HuH-7.5 (cell line): ENCODE results near the gene LTBP4.
A peak's percentile ranks its signal among the peaks of the same experiment; 100 is the strongest.
"Not testable (repeated sequence)": the region's sequence is repeated elsewhere in the genome, so short reads cannot be mapped to it uniquely, and the experiment has no call there.

Source experiments
- DNase-seq: peaks from one replicate; pipeline ENCODE4 v3.0.0; 2011; ENCODE audit warnings: low spot score

LTBP4 gene, protein sequence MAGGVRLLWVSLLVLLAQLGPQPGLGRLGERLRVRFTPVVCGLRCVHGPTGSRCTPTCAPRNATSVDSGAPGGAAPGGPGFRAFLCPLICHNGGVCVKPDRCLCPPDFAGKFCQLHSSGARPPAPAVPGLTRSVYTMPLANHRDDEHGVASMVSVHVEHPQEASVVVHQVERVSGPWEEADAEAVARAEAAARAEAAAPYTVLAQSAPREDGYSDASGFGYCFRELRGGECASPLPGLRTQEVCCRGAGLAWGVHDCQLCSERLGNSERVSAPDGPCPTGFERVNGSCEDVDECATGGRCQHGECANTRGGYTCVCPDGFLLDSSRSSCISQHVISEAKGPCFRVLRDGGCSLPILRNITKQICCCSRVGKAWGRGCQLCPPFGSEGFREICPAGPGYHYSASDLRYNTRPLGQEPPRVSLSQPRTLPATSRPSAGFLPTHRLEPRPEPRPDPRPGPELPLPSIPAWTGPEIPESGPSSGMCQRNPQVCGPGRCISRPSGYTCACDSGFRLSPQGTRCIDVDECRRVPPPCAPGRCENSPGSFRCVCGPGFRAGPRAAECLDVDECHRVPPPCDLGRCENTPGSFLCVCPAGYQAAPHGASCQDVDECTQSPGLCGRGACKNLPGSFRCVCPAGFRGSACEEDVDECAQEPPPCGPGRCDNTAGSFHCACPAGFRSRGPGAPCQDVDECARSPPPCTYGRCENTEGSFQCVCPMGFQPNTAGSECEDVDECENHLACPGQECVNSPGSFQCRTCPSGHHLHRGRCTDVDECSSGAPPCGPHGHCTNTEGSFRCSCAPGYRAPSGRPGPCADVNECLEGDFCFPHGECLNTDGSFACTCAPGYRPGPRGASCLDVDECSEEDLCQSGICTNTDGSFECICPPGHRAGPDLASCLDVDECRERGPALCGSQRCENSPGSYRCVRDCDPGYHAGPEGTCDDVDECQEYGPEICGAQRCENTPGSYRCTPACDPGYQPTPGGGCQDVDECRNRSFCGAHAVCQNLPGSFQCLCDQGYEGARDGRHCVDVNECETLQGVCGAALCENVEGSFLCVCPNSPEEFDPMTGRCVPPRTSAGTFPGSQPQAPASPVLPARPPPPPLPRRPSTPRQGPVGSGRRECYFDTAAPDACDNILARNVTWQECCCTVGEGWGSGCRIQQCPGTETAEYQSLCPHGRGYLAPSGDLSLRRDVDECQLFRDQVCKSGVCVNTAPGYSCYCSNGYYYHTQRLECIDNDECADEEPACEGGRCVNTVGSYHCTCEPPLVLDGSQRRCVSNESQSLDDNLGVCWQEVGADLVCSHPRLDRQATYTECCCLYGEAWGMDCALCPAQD (N-terminal part only)

DNA sequence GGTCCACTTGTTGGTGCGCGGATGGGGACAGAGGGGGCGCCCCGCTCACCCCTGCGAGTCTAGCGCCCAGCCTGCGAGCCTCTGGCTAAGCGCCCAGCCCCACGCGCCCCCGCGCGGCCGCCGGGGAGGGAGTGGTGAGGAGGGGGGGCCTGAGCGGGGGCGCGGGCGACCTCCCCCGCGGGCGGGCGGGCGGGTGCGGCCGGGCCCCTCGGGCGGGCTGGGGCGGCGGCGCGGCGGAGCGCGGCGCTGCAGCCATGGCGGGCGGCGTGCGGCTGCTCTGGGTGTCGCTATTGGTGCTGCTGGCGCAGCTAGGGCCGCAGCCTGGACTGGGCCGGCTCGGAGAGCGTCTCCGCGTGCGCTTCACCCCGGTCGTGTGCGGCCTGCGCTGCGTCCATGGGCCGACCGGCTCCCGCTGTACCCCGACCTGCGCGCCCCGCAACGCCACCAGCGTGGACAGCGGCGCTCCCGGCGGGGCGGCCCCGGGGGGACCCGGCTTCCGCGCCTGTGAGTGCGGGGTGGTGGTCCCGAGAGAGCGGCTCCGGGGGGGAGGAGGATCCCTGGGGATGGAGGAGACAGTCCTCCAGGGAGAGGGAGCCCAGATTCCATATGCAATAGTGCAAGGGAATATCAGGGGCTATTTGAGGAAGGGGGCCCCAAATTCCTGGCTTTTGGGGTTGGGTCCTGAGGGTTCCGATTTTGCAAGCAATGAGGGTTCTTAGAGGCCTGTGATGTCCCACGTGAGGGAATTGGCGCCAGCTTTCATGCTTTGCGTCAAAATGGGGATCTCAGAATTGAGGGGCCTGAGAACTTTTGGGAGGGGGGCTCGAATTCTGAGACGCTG lies at the start of gene LTBP4:
TSS of gene LTBP4 (plus strand) at position 236 of the 841 bp plus-strand sequence. CDS start at position 255, 19 bp downstream.
- no peak for DNase-seq

DNA sequence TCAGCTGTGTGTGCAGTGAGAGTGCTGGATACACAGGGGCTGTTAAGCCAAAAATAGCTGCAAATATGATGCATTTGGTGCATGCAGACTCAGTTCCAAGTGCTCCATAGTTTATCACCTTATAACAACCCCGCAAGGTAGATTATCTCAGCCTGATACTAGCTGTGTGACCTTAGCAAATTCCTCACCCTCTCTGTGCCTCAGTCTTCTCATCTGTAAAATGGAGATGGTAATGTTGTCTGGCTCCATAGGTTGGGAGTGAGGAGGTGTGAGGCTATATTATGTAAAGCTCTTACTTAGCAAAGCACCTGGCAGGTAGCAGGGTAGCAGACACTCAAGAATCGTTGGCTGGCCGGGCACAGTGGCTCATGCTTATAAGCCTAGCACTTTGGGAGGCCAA lies 48.3 kb upstream of the LTBP4 start:
- DNase-seq: no peak

DNA sequence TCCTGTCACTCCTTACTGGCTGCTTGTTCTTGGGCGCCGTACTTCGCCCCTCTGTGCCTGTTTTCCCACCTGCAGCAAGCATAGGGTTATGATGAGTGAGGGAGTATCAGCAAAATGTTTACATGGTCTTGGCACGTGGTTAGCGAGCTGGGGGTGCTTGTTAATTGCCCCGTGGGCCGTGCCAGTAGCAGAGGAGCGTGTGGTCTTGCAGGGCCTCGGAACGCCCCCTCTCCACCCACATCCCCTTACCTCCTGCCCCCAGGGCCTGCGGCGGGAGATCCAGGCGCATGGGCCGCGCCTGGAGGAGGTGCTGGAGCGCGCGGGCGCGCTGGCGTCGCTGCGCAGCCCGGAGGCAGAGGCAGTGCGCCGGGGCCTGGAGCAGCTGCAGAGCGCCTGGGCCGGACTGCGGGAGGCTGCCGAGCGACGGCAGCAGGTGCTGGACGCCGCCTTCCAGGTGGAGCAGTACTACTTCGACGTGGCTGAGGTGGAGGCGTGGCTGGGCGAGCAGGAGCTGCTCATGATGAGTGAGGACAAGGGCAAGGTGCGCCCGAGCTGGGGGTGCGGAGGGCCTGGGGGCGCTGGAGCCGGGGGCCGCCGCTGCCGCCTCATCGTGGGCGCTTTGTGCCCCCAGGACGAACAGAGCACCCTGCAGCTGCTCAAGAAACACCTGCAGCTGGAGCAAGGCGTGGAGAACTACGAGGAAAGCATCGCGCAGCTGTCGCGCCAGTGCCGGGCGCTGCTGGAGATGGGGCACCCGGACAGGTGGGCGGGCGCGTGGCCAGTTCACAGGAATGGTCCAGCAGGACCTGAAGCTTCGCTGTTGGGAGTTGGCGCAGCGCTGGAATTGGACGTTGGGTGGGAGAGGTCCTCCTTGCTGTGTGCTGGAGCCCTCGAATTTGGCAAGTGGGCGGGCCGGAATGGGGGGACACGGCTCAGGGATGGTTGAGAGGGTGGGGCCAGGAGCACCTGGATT lies 47.0 kb upstream of the LTBP4 start:
- no peak for DNase-seq

DNA sequence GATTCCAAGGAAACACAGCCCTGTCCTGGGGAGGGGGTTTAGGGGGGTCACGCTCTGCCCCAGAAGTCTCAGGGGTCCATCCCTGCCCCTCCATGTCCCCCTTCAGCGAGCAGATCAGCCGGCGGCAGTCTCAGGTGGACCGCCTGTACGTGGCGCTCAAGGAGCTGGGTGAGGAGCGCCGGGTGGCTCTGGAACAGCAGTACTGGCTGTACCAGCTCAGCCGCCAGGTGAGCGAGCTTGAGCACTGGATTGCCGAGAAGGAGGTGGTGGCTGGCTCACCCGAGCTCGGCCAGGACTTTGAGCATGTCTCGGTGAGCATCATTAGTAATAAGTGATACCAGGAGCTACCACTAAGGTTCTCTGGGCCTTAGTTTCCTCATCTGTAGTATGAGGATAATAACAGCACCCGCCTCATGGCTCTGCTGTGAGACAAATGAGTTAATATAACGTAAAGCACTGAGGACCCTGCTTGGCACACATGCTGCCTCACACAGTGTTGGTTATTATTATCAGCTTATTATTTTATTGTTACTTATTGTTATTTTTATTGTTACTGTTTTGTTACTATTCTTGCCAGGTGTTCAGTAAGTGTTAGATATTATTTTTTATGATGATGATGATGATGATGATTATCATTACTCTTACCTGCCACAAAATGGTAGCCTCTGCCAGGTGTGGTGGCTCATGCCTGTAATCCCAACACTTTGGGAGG lies 45.0 kb upstream of the LTBP4 start:
- DNase-seq: no peak

DNA sequence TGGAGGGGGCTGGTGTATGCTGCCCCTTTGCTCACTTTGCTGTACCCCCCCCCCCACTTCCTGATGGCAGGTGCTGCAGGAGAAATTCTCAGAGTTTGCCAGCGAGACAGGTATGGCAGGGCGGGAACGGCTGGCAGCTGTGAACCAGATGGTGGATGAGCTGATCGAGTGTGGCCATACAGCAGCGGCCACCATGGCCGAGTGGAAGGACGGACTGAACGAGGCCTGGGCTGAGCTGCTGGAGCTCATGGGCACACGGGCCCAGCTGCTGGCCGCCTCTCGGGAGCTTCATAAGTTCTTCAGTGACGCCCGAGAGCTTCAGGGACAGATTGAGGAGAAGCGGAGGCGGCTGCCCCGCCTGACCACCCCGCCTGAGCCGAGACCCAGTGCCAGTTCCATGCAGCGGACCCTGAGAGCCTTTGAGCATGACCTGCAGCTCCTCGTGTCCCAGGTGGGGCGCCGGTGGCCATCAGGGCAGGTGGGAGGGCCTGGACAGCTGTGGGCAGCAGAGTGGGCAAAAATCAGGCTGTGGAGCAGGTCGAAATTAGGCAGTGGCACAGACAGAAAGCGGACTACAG lies 44.1 kb upstream of the LTBP4 start:
- no peak for DNase-seq

DNA sequence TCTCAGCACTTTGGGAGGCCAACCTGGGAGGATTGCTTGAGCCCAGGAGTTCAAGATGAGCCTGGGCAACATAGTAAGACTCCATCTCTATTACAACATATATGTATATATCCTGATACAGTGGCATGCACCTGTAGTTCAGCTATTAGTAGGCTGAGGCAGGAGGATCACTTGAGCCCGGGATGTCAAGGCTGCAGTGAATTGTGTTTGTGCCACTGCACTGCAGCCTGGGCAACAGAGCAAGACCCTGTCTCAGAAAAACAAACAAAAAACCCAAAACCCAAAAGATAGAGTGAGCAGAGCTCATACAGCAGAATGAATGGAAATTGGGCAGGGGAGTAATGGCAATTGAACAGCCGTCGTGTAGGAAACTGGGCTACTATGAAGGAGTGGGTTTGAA lies 41.8 kb upstream of the LTBP4 start:
- DNase-seq: no peak

DNA sequence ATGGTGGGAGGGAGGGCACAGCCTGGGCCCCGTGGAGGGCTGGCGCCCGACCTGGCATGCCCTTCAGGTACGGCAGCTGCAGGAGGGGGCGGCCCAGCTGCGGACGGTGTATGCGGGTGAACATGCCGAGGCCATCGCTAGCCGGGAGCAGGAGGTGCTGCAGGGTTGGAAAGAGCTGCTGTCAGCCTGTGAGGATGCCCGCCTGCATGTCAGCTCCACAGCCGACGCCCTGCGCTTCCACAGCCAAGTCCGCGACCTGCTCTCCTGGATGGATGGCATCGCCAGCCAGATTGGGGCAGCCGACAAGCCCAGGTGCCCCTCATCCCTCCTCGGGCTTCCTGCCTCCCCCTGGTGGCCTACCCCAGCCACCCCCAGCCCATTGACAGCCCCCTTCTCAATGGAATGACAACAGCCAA lies 41.1 kb upstream of the LTBP4 start:
- DNase-seq: no peak

DNA sequence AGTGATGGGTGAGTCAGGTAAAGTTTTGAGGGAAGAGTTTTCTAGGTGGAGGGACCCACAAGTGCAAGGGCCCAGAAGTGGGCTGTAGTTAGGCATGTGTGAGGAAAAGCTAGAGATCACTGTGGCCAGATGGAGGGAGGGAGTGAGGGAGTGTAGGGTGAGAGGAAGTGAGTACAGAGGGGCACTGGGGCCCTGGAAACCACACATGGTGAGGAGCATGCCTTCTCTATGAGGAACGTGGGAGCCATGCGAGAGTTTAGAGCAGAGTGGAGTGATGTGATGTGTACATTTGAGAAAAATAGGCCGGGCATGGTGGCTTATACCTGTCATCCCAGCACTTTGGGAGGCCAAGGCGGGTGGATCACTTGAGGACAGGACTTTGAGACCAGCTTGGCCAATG lies 39.2 kb upstream of the LTBP4 start:
- DNase-seq: no peak

DNA sequence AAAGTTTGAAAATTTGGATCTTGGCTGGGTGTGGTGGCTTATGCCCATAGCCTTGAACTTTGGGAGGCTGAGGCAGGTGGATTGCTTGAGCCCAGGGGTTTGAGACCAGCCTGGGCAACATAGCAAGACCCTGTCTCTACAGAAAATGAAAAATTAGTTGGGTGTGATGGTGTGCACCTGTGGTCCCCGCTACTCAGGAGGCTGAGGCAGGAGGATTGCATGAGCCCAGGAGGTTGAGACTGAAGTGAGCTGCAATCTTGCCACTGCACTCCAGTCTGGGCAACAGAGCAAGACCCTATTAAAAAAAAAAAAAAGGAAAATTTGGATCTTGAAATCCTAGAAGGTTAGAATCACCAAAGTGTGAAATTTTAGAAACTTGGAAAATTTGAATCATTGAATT lies 36.6 kb upstream of the LTBP4 start:
- DNase-seq: not testable (repeated sequence)

DNA sequence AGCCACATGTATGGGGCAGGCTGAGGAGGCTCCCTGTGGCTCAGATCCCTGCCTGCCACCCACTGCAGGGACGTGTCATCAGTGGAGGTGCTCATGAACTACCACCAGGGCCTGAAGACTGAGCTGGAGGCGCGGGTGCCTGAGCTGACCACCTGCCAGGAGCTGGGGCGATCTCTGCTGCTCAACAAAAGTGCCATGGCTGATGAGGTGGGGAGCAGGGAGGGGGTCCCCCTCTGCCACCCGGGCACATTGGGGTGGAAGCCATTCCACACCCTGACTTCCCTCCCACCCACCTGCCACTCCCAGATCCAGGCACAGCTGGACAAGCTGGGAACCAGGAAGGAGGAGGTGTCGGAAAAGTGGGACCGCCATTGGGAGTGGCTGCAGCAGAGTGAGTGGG lies 35.8 kb upstream of the LTBP4 start:
- DNase-seq: no peak

DNA sequence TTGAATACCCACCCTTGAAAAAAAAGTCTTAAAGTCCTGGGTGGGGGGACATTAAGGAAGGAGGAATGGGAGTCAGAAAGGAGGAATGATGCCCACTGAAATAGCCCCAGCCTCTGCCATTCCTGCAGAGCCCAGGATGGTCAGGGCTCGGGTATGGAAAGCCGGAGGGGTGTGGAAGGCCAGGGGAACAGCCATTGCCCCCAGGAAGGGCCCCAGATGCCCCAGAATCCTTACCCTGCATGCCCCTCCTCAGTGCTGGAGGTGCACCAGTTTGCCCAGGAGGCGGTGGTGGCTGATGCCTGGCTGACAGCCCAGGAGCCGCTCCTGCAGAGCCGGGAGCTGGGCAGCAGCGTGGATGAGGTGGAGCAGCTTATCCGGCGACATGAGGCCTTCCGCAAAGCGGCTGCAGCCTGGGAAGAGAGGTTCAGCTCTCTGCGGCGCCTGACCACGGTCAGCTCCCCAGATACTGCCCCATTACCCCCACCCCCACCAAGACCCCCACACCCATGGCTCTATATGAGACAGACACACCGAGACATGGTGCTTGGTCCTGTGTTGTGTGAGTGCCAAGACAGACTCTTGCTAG lies 35.2 kb upstream of the LTBP4 start:
- no peak for DNase-seq

DNA sequence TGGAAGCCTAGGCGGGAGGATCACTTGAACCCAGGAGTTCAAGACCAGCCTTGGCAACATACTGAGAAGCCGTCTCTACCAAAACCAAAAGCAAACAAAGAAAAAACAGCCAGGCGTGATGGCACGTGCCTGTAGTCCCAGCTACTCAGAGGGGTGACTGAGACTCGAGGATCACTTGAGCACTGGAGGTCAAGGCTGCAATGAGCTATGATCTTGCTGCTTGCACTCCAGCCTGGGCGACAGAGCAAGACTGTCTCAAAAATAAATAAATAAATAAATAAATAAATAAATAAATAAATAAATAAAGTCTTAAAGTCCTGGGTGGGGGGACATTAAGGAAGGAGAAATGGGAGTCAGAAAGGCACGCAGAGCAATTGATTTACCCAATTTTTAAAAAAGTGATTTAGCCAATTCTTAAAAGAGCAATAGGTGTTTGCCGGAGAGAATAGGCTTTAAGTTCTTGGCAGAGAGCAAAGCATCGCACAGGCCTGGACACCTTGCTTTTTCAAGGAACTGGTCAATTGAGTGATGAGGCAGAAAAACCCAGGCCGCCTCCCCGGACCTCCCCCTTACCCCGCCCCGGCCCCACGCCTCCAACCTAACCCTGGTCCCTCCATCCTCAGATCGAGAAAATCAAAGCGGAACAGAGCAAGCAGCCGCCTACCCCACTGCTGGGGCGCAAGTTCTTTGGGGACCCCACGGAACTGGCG lies 34.0 kb upstream of the LTBP4 start:
- no peak for DNase-seq

DNA sequence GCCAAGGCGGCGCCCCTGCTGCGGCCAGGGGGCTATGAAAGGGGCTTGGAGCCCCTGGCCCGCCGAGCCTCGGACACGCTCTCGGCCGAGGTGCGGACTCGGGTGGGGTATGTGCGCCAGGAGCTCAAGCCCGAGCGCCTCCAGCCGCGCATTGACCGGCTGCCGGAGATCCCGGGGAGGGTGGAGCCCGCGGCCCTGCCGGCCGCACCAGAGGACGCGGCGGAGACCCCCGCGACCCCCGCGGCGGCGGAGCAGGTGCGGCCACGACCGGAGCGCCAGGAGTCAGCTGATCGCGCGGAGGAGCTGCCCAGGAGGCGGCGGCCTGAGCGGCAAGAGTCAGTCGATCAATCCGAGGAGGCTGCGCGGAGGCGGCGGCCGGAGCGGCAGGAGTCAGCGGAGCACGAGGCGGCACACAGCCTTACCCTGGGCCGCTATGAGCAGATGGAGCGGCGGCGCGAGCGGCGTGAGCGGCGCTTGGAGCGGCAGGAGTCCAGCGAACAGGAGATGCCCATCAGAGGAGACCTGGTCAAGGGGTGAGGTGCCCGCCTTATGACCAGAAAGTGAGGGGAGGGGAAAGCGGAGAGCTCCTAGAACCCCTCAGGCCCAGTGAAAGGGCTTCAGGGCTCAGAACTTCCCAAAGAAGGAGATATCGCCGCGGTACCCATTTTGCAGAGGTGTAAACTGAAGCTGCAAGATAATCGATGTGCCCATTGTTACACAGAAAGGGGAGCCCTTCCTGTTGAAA lies 33.2 kb upstream of the LTBP4 start:
- DNase-seq: no peak

DNA sequence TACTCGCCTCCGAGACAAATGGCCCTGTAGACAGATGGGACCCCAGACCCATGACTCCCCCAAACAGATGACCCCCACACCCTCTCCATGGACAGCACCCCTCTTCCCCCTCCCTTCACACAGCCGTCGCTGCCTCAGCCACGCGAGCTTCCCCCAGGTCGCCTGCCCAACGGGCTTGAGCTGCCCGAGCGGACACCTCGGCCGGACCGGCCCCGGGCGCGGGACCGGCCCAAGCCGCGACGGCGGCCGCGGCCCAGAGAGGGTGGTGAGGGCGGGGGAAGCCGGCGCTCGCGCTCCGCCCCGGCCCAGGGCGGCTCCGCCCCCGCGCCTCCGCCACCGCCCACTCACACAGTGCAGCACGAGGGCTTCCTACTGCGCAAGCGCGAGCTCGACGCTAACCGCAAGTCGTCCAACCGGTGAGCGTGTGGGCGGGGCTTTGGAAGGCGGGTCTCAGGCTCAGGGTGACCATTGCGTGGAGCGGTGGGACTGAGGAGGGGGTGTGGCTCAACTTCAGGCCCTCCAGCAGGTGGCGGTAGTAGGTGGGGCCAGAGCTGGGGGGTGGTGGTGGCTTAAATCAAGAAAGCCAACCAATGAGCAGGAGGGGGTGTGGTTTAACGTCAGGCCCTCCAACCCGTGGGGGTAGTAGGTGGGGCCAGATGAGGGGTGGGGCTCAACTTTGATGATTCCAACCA lies 30.7 kb upstream of the LTBP4 start:
- DNase-seq: peak; percentile 100

DNA sequence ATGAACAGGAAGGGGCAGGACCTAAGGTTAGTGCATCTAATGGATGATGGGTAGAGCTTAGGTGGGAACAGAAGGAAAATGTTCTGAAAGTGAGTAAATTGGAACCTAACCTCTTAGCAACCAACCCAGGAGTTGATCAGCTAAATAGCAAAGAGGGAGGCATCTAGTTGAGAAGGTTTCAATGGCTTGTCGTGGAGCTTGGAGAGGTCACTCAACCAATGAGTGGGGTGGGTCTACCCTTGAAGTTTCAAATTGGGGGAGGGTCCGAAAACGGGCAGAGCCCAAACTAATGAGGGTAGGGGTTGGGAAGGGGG lies 30.2 kb upstream of the LTBP4 start:
- no peak for DNase-seq

DNA sequence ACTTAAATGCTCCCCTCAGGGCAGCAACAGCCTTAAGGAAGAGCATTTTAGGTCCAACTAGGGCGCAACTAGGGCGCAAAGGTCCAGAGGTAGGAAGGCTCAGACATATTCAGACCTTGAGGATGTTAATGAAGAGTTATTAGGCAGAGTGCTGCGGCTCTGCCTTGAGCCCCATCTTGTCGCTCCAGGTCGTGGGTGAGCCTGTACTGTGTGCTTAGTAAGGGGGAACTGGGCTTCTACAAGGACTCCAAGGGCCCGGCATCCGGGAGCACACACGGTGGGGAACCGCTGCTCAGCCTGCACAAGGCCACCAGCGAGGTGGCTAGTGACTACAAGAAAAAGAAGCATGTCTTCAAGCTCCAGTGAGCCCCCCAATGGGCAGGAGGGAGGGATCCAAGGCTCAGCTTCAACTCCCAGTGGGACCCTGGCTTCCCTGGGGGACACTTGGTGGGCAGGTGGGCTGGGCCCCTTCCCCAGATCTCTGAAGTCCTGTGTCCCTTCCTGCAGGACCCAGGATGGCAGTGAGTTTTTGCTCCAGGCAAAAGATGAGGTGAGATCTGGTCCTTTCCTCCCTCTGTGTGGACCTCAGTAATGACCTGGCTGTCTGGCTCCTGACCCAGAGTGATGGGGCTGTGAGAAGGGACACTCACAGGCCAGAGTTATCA lies 29.2 kb upstream of the LTBP4 start:
- no peak for DNase-seq
